A673 (cell line): Measurements from ENCODE around the gene KPNA4. TPM values are rescaled to one million over a fixed set of nuclear protein-coding genes. Genes with fewer than 3 reads are reported as not detected.

Source experiments
- BruUV-seq: library from RNA; stranded (reverse); fragments of 400-500 nt; replicated peaks from 2 replicates; lab custom pipeline; 2021; lab: Mats Ljungman, UMichigan
- CTCF ChIA-PET: fragments of 300-600 bp; sonication (Branson Sonifier 250); formaldehyde crosslinking; loops from one replicate; lab custom pipeline; 2022; ENCODE audit warnings: antibody characterized with exemption; lab: Charles Lee
- POLR2A ChIA-PET: fragments of 300-600 bp; sonication (Branson Sonifier 250); formaldehyde crosslinking; loops from one replicate; lab custom pipeline; 2022; ENCODE audit warnings: antibody characterized with exemption; ENCODE audit not compliant: low non-redundant PET; lab: Charles Lee
- DNase-seq: peaks from one replicate; pipeline ENCODE4 v3.0.0-alpha.2; 2015; ENCODE audit warnings: low spot score
- H3K27ac ChIP-seq: fragments of 200-600 bp; sonication (generic); 2 replicates; pipeline ENCODE4 v1.5.1; 2016; ENCODE audit warnings: mixed run types, low read depth, mild to moderate bottlenecking, mixed read lengths, antibody characterized with exemption, low read length; ENCODE audit not compliant: poor library complexity, severe bottlenecking
- H3K27me3 ChIP-seq: fragments of 200-600 bp; sonication (generic); replicated peaks from 2 replicates; pipeline ENCODE4 v1.6.1; 2017; ENCODE audit warnings: mixed run types, low read depth, mild to moderate bottlenecking, mixed read lengths, antibody characterized with exemption, low read length; ENCODE audit not compliant: insufficient read depth, poor library complexity
- H3K36me3 ChIP-seq: fragments of 200-600 bp; sonication (generic); 2 replicates; pipeline ENCODE4 v1.6.1; 2016; ENCODE audit warnings: mixed run types, mild to moderate bottlenecking, mixed read lengths, antibody characterized with exemption, low read length; ENCODE audit not compliant: insufficient read depth, poor library complexity, severe bottlenecking
- H3K4me1 ChIP-seq: fragments of 200-600 bp; sonication (generic); 2 replicates; pipeline ENCODE4 v1.6.1; 2017; ENCODE audit warnings: mixed run types, mild to moderate bottlenecking, mixed read lengths, antibody characterized with exemption, low read length; ENCODE audit not compliant: insufficient read depth, poor library complexity, severe bottlenecking
- H3K4me3 ChIP-seq: fragments of 200-600 bp; sonication (generic); 2 replicates; pipeline ENCODE4 v1.5.1; 2016; ENCODE audit warnings: low read depth, mixed run types, mild to moderate bottlenecking, mixed read lengths, low read length; ENCODE audit not compliant: poor library complexity, severe bottlenecking
- H3K9me3 ChIP-seq: fragments of 200-600 bp; sonication (generic); 2 replicates; pipeline ENCODE4 v1.6.1; 2016; ENCODE audit warnings: mixed run types, low read depth, mild to moderate bottlenecking, mixed read lengths, antibody characterized with exemption, low read length; ENCODE audit not compliant: poor library complexity, severe bottlenecking
- CTCF ChIP-seq: fragments of 300-800, 200-600 bp; sonication (generic); conservative IDR thresholded peaks from 2 replicates; pipeline ENCODE4 v1.5.1; 2017; ENCODE audit warnings: low read depth, mild to moderate bottlenecking, antibody characterized with exemption, low read length, moderate library complexity, mixed read lengths
- EZH2 ChIP-seq: fragments of 200-600 bp; sonication (generic); IDR thresholded peaks from 2 replicates; pipeline ENCODE4 v1.6.1; 2017; ENCODE audit warnings: borderline replicate concordance, low read depth, mild to moderate bottlenecking, mixed read lengths, antibody characterized with exemption, low read length; ENCODE audit not compliant: poor library complexity, severe bottlenecking
- intact Hi-C: fragments of 100-400 bp; cut with micrococcal nuclease; formaldehyde crosslinking; loops from one replicate; pipeline ENCODE4 v1.10.0; 2022; ENCODE audit not compliant: unreplicated experiment
- total RNA-seq: library from RNA; stranded (reverse); gene quantifications from 2 replicates; pipeline ENCODE4 v1.2.3, GENCODE V29; 2021

KPNA4 gene
- total RNA-seq, 1 experiment from 2014 or later, result 88.5 TPM

GRCh38 chr3:160472344-160472743 lies 93.0 kb downstream of the KPNA4 start:
- H3K27me3 ChIP-seq, result no peaks in the 10 kb centered on the region
- ChIA-PET POLR2A (no interaction called here), CTCF (no interaction called here)
- H3K36me3 ChIP-seq, result no peaks in the 10 kb centered on the region
- no peaks in the 10 kb centered on the region for H3K4me1 ChIP-seq
- BruUV-seq, result no TSS peak
- intact Hi-C loops, result no loop called here
- no peak for DNase-seq
- no peaks in the 10 kb centered on the region for H3K9me3 ChIP-seq
- no peak overlapping the region for H3K4me3 ChIP-seq
- H3K27ac ChIP-seq, result no peak overlapping the region
- TF ChIP-seq EZH2, result no peak

- DNase-seq, result no peak
- no TSS peak for BruUV-seq
- no peaks in the 10 kb centered on the region for H3K27me3 ChIP-seq
- H3K36me3 ChIP-seq, result no peaks in the 10 kb centered on the region
- H3K4me3 ChIP-seq, result no peak overlapping the region
- no peak for TF ChIP-seq EZH2
- TF ChIP-seq CTCF, result no peak
- H3K4me1 ChIP-seq, result no peaks in the 10 kb centered on the region
- POLR2A ChIA-PET, result no interaction called here
- intact Hi-C loops, result no loop called here
- CTCF ChIA-PET, result no interaction called here
- no peak overlapping the region for H3K27ac ChIP-seq
- H3K9me3 ChIP-seq, result no peaks in the 10 kb centered on the region
Observed at GRCh38 chr3:160471892-160472291, 93.5 kb downstream of the KPNA4 start.

GRCh38 chr3:160470181-160470580 lies 95.2 kb downstream of the KPNA4 start:
- no peak for DNase-seq
- no TSS peak for BruUV-seq
- Histone ChIP-seq H3K27ac (no peak overlapping the region), H3K9me3 (no peaks in the 10 kb centered on the region), H3K27me3 (no peaks in the 10 kb centered on the region), H3K36me3 (no peaks in the 10 kb centered on the region), H3K4me3 (no peak overlapping the region), H3K4me1 (no peaks in the 10 kb centered on the region)
- intact Hi-C loops, result no loop called here
- ChIA-PET POLR2A (no interaction called here), CTCF (no interaction called here)
- TF ChIP-seq CTCF (no peak), EZH2 (no peak)

GRCh38 chr3:160464971-160465370 lies 100.4 kb downstream of the KPNA4 start:
- Histone ChIP-seq H3K4me1 (no peaks in the 10 kb centered on the region), H3K27ac (no peak overlapping the region), H3K4me3 (no peak overlapping the region), H3K9me3 (no peaks in the 10 kb centered on the region), H3K27me3 (no peaks in the 10 kb centered on the region), H3K36me3 (no peaks in the 10 kb centered on the region)
- no TSS peak for BruUV-seq
- intact Hi-C loops, result no loop called here
- no peak for TF ChIP-seq CTCF
- TF ChIP-seq EZH2, result no peak
- ChIA-PET POLR2A (no interaction called here), CTCF (no interaction called here)
- DNase-seq, result no peak
